GM23338 (cell line): Measurements from ENCODE around the gene RGS3.

Experiments used
- EZH2 ChIP-seq: fragments of 200-600 bp; sonication (generic); IDR thresholded peaks from one replicate; pipeline ENCODE4 v1.8.0; 2017; ENCODE audit warnings: antibody characterized with exemption, mild to moderate bottlenecking, low read depth; ENCODE audit not compliant: unreplicated experiment
- EZH2phosphoT487 ChIP-seq: fragments of 200-600 bp; sonication (generic); IDR thresholded peaks from one replicate; pipeline ENCODE4 v1.8.1; 2018; ENCODE audit warnings: antibody characterized with exemption; ENCODE audit not compliant: unreplicated experiment
- NANOG ChIP-seq: IDR thresholded peaks from 2 replicates; pipeline ENCODE4 v1.6.1; 2016; ENCODE audit warnings: antibody characterized with exemption, borderline replicate concordance
- POLR2AphosphoS5 ChIP-seq: IDR thresholded peaks from 2 replicates; pipeline ENCODE4 v1.6.1; 2016; ENCODE audit warnings: antibody characterized with exemption, low read depth
- TF ChIP-seq, protein P1 (sequence below), 2 experiments: fragments of 200-600 bp in 1 of 2; sonication (generic) in 1 of 2; conservative IDR thresholded peaks; 2 replicates each; pipeline versions ENCODE4 v1.5.1 to v1.6.1; 2016 to 2017; ENCODE audit warnings: antibody characterized with exemption in 2 of 2, low read depth in 2 of 2, mild to moderate bottlenecking in 2 of 2, moderate library complexity in 1 of 2

DNA sequence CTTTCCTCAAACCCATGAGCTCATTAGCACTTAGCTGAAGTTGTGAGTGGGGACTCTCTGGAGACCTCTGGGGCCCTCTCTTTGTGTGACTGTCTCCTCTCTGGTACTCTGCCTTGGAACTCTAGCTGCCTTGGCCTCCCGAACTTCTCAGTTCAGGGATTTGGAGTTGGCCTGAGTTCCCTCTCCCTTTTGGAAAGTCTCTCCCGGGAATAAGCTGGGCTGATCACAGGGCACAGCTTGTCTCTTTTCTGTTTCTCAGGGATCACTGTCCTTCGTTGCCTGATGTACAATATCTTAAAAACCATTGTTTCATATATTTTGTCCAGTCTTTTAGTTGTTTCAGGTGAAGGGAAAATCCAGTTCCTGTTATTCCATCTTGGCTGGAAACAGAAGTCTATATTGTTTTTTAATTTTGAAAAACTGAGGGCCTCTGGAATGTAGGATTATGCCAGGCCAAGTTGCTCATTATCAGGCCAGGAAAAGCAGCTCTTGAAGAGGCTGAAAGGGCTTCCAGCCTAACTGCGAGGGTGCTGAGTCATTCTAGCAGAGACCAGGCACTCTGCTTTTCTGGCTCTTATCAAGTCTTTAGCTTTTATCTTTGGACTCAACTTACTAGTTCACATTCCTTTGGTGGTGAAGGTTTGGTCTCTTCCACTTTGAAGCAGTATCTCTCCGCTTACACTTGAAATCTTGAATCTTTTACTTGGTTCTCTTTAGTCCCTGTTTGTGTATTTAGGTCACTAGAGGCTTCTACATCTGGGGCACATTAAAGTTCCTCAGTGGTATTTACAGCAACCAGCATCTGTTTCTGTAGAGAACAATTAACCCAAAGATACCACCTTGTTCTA is 8.4 kb upstream of the RGS3 start:
- TF ChIP-seq POLR2AphosphoS5 (no peak), NANOG (no peak), EZH2 (no peak), EZH2phosphoT487 (no peak)
- TF ChIP-seq, protein P1, sequence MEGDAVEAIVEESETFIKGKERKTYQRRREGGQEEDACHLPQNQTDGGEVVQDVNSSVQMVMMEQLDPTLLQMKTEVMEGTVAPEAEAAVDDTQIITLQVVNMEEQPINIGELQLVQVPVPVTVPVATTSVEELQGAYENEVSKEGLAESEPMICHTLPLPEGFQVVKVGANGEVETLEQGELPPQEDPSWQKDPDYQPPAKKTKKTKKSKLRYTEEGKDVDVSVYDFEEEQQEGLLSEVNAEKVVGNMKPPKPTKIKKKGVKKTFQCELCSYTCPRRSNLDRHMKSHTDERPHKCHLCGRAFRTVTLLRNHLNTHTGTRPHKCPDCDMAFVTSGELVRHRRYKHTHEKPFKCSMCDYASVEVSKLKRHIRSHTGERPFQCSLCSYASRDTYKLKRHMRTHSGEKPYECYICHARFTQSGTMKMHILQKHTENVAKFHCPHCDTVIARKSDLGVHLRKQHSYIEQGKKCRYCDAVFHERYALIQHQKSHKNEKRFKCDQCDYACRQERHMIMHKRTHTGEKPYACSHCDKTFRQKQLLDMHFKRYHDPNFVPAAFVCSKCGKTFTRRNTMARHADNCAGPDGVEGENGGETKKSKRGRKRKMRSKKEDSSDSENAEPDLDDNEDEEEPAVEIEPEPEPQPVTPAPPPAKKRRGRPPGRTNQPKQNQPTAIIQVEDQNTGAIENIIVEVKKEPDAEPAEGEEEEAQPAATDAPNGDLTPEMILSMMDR (conservative IDR thresholded peaks at IDR 0.05; ENCODE audit: low read depth in 2 of 2): no peak
